Activated CD4-positive, alpha-beta T cell treated with anti-CD3 and anti-CD28 coated beads for 36 hours (primary cell): Measurements from ENCODE around the gene OST4. TPM values are rescaled to one million over a fixed set of nuclear protein-coding genes. Genes with fewer than 3 reads are reported as not detected.

Experiments
- ATAC-seq: fragments of 200-7000 bp; cut with Tn5 transposase; one replicate; pipeline ENCODE4 v1.10.0; 2021; ENCODE audit warnings: mild to moderate bottlenecking, moderate library complexity
- CTCF ChIA-PET: fragments of 350-600 bp; sonication (Branson Sonifier 250); formaldehyde crosslinking; loops from one replicate; lab custom pipeline; 2021; ENCODE audit warnings: antibody characterized with exemption; lab: Charles Lee
- POLR2A ChIA-PET: fragments of 350-600 bp; sonication (Branson Sonifier 250); formaldehyde crosslinking; loops from one replicate; lab custom pipeline; 2021; ENCODE audit warnings: antibody characterized with exemption, inconsistent platforms; lab: Charles Lee
- DNase-seq: peaks from one replicate; pipeline ENCODE4 v3.0.0-alpha.2; 2020
- H3K27ac Mint-ChIP-seq: one replicate; pipeline ENCODE4 v1.8.0; 2021; ENCODE audit warnings: mixed read lengths
- H3K27me3 Mint-ChIP-seq: one replicate; pipeline ENCODE4 v1.8.0; 2021; ENCODE audit warnings: mixed read lengths
- H3K36me3 Mint-ChIP-seq: one replicate; pipeline ENCODE4 v1.8.0; 2021; ENCODE audit warnings: low read depth, mixed read lengths
- H3K4me1 Mint-ChIP-seq: one replicate; pipeline ENCODE4 v1.8.0; 2021; ENCODE audit warnings: mixed read lengths
- H3K4me3 Mint-ChIP-seq: one replicate; pipeline ENCODE4 v1.8.0; 2021; ENCODE audit warnings: mild to moderate bottlenecking, moderate library complexity, mixed read lengths
- H3K9me3 Mint-ChIP-seq: one replicate; pipeline ENCODE4 v1.8.0; 2021; ENCODE audit warnings: low read depth, mixed read lengths
- intact Hi-C, 2 experiments: fragments of 100-400 bp; cut with DNase I in 1 of 2; cut with micrococcal nuclease in 1 of 2; formaldehyde crosslinking; loops; one replicate each; pipeline versions ENCODE4 v1.14.2 to v1.15.1; 2022 to 2024; cut with DNase I, micrococcal nuclease
- total RNA-seq, 2 experiments: library from RNA; stranded (reverse); gene quantifications; one replicate each; pipeline ENCODE4 v1.2.3, GENCODE V29; 2021

Gene OST4
- total RNA-seq, 2 experiments from 2014 or later, result 305 to 406 TPM

- POLR2A ChIA-PET, result no interaction called here
- intact Hi-C loops, result loop anchor here in 1 of 2 experiments (5.0 kb wide), 1 partner anchor 123 kb away; no protein-coding TSS in a partner anchor
These were observed 13.7 kb upstream of the OST4 start for GRCh38 chr2:27085062-27085672.

GRCh38 chr2:27084297-27085061, 13.0 kb upstream of the OST4 start:
- Mint-ChIP-seq H3K4me3 (no peak overlapping the region), H3K27ac (no peak overlapping the region), H3K9me3 (no peaks in the 10 kb centered on the region), H3K27me3 (no peaks in the 10 kb centered on the region), H3K36me3 (no peaks in the 10 kb centered on the region), H3K4me1 (peaks cover 32% of the 10 kb centered on the region)
- intact Hi-C loops, result loop anchor here in 1 of 2 experiments (5.0 kb wide), 1 partner anchor 122 kb away; no protein-coding TSS in a partner anchor
- ChIA-PET CTCF (interaction anchor here (0.8 to 5.7 kb wide), 4 partner anchors 15 to 122 kb away, joined by 3 to 30 read pairs (median 4); partner anchors contain the start of gene AGBL5), POLR2A (interaction anchor here (2.1 kb wide), 1 partner anchor 13 kb away, joined by 6 read pairs; the partner anchor contains the start of gene OST4)
- DNase-seq (no peak), ATAC-seq (no peak)

More at GRCh38 chr2:27085062-27085672, 13.7 kb upstream of the OST4 start:
- CTCF ChIA-PET, result interaction anchor here (0.8 to 5.7 kb wide), 4 partner anchors 14 to 123 kb away, joined by 3 to 30 read pairs (median 4); partner anchors contain the start of gene AGBL5
- Mint-ChIP-seq H3K9me3 (no peaks in the 10 kb centered on the region), H3K27me3 (no peaks in the 10 kb centered on the region), H3K36me3 (no peaks in the 10 kb centered on the region), H3K4me3 (peak overlapping the region; percentile 77), H3K27ac (peak overlapping the region; percentile 38), H3K4me1 (peaks cover 32% of the 10 kb centered on the region)
- DNase-seq (no peak), ATAC-seq (no peak)

- Mint-ChIP-seq H3K4me3 (no peak overlapping the region), H3K9me3 (no peaks in the 10 kb centered on the region), H3K4me1 (peaks cover 32% of the 10 kb centered on the region), H3K27me3 (no peaks in the 10 kb centered on the region), H3K36me3 (no peaks in the 10 kb centered on the region), H3K27ac (no peak overlapping the region)
- ChIA-PET POLR2A (interaction anchor here (0.6 to 2.1 kb wide), 3 partner anchors 12 to 34 kb away, joined by 3 to 6 read pairs (median 4); partner anchors contain the start of gene OST4), CTCF (interaction anchor here (0.5 to 5.7 kb wide), 3 partner anchors 32 to 183 kb away, joined by 3 to 30 read pairs (median 3); partner anchors contain the start of gene AGBL5)
- no peak for ATAC-seq
- DNase-seq, result no peak
- intact Hi-C loops, result no loop called here
These were observed 12.2 kb upstream of the OST4 start for GRCh38 chr2:27083410-27084296.

GRCh38 chr2:27082773-27083409, 11.4 kb upstream of the OST4 start:
- DNase-seq (no peak), ATAC-seq (no peak)
- no peaks in the 10 kb centered on the region for H3K9me3 Mint-ChIP-seq
- H3K4me1 Mint-ChIP-seq, result peaks cover 32% of the 10 kb centered on the region
- ChIA-PET CTCF (interaction anchor here (0.5 to 5.7 kb wide), 3 partner anchors 32 to 601 kb away, joined by 3 to 30 read pairs (median 3); partner anchors contain the start of gene AGBL5), POLR2A (interaction anchor here (0.6 to 2.1 kb wide), 3 partner anchors 11 to 34 kb away, joined by 3 to 6 read pairs (median 4); partner anchors contain the start of gene OST4)
- H3K27me3 Mint-ChIP-seq, result no peaks in the 10 kb centered on the region
- H3K36me3 Mint-ChIP-seq, result no peaks in the 10 kb centered on the region
- no peak overlapping the region for H3K4me3 Mint-ChIP-seq
- peak overlapping the region; percentile 37 for H3K27ac Mint-ChIP-seq
- intact Hi-C loops, result no loop called here

- peaks cover 30% of the 10 kb centered on the region for H3K4me1 Mint-ChIP-seq
- ChIA-PET POLR2A (interaction anchor here (0.5 to 2.1 kb wide), 2 partner anchors 11 to 18 kb away, joined by 3 to 6 read pairs; partner anchors contain the start of gene OST4), CTCF (interaction anchor here (0.5 to 5.7 kb wide), 10 partner anchors 9 to 601 kb away, joined by 3 to 30 read pairs (median 3); partner anchors contain the start of genes AGBL5 and OST4)
- H3K36me3 Mint-ChIP-seq, result no peaks in the 10 kb centered on the region
- no peaks in the 10 kb centered on the region for H3K27me3 Mint-ChIP-seq
- DNase-seq, result no peak
- intact Hi-C loops, result loop anchor here (1.0 kb wide), 6 partner anchors 10 to 288 kb away; partner anchors contain the start of genes AGBL5 (in 2 of the 2), TMEM214 (in 2 of the 2), EIF2B4 (in 1 of the 2) and MAPRE3 (in 1 of the 2)
- no peak for ATAC-seq
- H3K27ac Mint-ChIP-seq, result peak overlapping the region; percentile 98
- no peak overlapping the region for H3K4me3 Mint-ChIP-seq
- H3K9me3 Mint-ChIP-seq, result no peaks in the 10 kb centered on the region
These were observed 10.7 kb upstream of the OST4 start for GRCh38 chr2:27081984-27082772.

- intact Hi-C loops, result no loop called here
- no peak for DNase-seq
- CTCF ChIA-PET, result interaction anchor here (0.5 to 5.7 kb wide), 6 partner anchors 8 to 565 kb away, joined by 3 to 30 read pairs (median 6); partner anchors contain the start of genes AGBL5 and OST4
- no peaks in the 10 kb centered on the region for H3K27me3 Mint-ChIP-seq
- no peak for ATAC-seq
- no peak overlapping the region for H3K4me3 Mint-ChIP-seq
- H3K36me3 Mint-ChIP-seq, result no peaks in the 10 kb centered on the region
- no peaks in the 10 kb centered on the region for H3K9me3 Mint-ChIP-seq
- H3K27ac Mint-ChIP-seq, result peak overlapping the region; percentile 98
- peaks cover 40% of the 10 kb centered on the region for H3K4me1 Mint-ChIP-seq
- POLR2A ChIA-PET, result interaction anchor here (0.9 to 1.0 kb wide), 3 partner anchors 8 to 48 kb away, joined by 3 read pairs; partner anchors contain the start of gene OST4
These were observed 9.1 kb upstream of the OST4 start for GRCh38 chr2:27080603-27080936.

- ChIA-PET POLR2A (no interaction called here), CTCF (interaction anchor here (1.7 to 2.0 kb wide), 3 partner anchors 8 to 223 kb away, joined by 4 to 24 read pairs (median 7); partner anchors contain the start of gene OST4)
- no peak for ATAC-seq
- no peaks in the 10 kb centered on the region for H3K36me3 Mint-ChIP-seq
- no peaks in the 10 kb centered on the region for H3K9me3 Mint-ChIP-seq
- DNase-seq, result no peak
- H3K4me3 Mint-ChIP-seq, result no peak overlapping the region
- peaks cover 40% of the 10 kb centered on the region for H3K4me1 Mint-ChIP-seq
- H3K27ac Mint-ChIP-seq, result peak overlapping the region; percentile 83
- H3K27me3 Mint-ChIP-seq, result no peaks in the 10 kb centered on the region
- intact Hi-C loops, result no loop called here
These were observed 8.7 kb upstream of the OST4 start for GRCh38 chr2:27080140-27080469.

- ATAC-seq (no peak), DNase-seq (no peak)
- H3K9me3 Mint-ChIP-seq, result no peaks in the 10 kb centered on the region
- intact Hi-C loops, result loop anchor here in 1 of 2 experiments (10.0 kb wide), 1 partner anchor 1405 kb away; the partner anchor contains the start of gene DTNB
- no peaks in the 10 kb centered on the region for H3K36me3 Mint-ChIP-seq
- no peak overlapping the region for H3K4me3 Mint-ChIP-seq
- H3K4me1 Mint-ChIP-seq, result peaks cover 43% of the 10 kb centered on the region
- no peaks in the 10 kb centered on the region for H3K27me3 Mint-ChIP-seq
- CTCF ChIA-PET, result interaction anchor here (0.8 to 2.0 kb wide), 4 partner anchors 7 to 223 kb away, joined by 3 to 24 read pairs (median 6); partner anchors contain the start of genes ATRAID and OST4
- POLR2A ChIA-PET, result no interaction called here
- peak overlapping the region; percentile 83 for H3K27ac Mint-ChIP-seq
These were observed 8.0 kb upstream of the OST4 start for GRCh38 chr2:27079233-27080139.
